ENCODE results near the gene PPP1CB.
A peak's percentile ranks its signal among the peaks of the same experiment; 100 is the strongest.

The PPP1CB gene

DNA sequence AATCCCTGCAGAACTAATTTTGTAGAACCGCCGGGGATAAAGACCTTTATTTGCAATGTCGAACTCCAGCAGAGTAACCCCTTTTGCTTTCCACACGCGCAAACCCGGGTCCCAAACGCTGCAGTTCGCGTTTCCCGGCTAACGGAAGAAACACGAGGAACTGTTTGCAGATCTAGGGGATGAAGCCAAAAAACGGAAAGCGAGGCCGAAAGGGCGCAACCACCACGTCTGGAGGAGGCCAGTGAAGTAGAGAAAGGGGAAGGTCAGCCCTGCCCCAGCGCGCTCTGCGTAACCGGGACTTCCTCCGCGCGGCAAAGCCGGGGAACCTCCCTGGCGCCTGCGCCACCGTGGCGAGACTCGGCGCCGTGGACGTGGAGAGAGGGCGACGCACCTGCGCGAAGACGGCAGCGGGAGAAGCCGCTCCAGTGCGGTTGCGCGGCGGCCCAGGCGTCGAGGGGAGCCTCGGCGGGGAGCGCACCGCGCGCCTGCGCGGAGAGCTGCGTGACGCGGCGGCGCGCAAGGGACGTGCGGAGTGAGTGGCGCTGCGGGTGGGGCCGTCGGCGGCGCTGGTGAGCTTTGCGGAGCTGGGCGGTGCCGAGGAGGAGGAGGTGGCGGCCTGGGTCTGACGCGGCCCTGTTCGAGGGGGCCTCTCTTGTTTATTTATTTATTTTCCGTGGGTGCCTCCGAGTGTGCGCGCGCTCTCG lies at the start of gene PPP1CB:
Gene PPP1CB, plus strand, starts transcription at position 579 of the 704 bp plus-strand sequence. CDS start 295 bp downstream, outside the sequence.
- DNase-seq (ENCODE audit: extremely low spot score) = peak; percentile 92
- ChIA-PET CTCF (interaction anchor here (1.2 kb wide), 1 partner anchor 157 kb away, joined by 5 read pairs; no protein-coding TSS in a partner anchor), POLR2A (interaction anchor here (0.6 to 2.4 kb wide), 32 partner anchors 10 to 193 kb away, joined by 3 to 16 read pairs (median 5); partner anchors contain the start of gene TRMT61B)
- TF ChIP-seq L3MBTL2 (conservative IDR thresholded peaks at IDR 0.05) (peak; percentile 69), TARDBP (IDR thresholded peaks at IDR 0.05) (peak; percentile 50; the same call in 1 of the 2 replicates), FOXK2 (IDR thresholded peaks at IDR 0.05) (no peak)

DNA sequence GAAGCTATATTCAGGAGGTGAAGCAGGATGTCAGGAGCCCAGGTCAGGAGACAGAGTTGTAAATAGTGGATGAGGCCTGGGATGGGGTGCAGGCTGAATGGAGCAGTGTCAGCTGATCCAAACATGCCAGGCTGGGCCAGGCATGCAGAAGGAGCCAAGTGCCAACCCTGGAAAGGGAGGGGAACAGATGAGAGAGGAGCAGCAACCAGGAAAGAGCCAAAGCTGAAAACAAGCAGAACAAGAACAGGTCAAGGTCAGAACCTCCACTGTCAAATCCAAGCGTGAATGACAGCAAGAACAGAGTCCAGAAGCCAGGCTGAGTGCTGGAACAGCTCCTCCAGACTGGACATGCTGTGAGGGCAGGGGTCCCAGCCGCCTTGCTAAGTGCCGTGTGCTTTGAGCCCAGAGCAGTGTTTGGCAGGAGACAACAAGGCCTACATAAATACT lies 49.2 kb upstream of the PPP1CB start:
- POLR2A ChIA-PET = interaction anchor here (1.8 kb wide), 1 partner anchor 49 kb away, joined by 6 read pairs; the partner anchor contains the start of gene PPP1CB
- TF ChIP-seq NFRKB (IDR thresholded peaks at IDR 0.05) (no peak), ZNF384 (IDR thresholded peaks at IDR 0.05) (no peak), L3MBTL2 (conservative IDR thresholded peaks at IDR 0.05) (no peak), LEF1 (IDR thresholded peaks at IDR 0.05; ENCODE audit: borderline replicate concordance) (no peak), HDGF (IDR thresholded peaks at IDR 0.05; ENCODE audit: borderline replicate concordance) (no peak), ARNT (IDR thresholded peaks at IDR 0.05) (no peak), SUZ12 (IDR thresholded peaks at IDR 0.05) (no peak), SP1 (IDR thresholded peaks at IDR 0.05) (no peak)
- TF ChIP-seq, protein P1, sequence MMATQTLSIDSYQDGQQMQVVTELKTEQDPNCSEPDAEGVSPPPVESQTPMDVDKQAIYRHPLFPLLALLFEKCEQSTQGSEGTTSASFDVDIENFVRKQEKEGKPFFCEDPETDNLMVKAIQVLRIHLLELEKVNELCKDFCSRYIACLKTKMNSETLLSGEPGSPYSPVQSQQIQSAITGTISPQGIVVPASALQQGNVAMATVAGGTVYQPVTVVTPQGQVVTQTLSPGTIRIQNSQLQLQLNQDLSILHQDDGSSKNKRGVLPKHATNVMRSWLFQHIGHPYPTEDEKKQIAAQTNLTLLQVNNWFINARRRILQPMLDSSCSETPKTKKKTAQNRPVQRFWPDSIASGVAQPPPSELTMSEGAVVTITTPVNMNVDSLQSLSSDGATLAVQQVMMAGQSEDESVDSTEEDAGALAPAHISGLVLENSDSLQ (IDR thresholded peaks at IDR 0.05) = no peak
- CTCF ChIA-PET = no interaction called here
- DNase-seq (ENCODE audit: extremely low spot score) = no peak

DNA sequence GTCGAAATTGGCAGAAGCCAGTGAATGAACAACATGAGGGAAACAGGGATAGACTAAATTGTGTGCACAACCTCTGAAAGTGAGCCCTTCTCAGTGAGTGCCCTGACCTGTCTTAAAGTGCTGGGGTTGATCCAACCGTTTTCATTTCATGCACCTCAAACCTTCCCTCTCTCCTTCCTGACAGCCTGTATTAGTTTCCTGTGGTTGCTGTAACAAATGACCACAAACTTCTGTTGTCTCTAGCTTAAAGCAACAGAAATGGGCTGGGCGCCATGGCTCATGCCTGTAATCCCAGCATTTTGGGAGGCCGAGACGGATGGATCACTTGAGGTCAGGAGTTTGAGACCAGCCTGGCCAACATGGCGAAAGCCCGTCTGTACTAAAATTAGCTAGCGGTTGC lies 48.8 kb upstream of the PPP1CB start:
- CTCF ChIA-PET = no interaction called here
- no peak for TF ChIP-seq CTBP1 (IDR thresholded peaks at IDR 0.05; ENCODE audit: borderline replicate concordance)
- TF ChIP-seq, protein P1 (IDR thresholded peaks at IDR 0.05) = no peak
- TF ChIP-seq FOXA1 (IDR thresholded peaks at IDR 0.05) = no peak
- no peak for TF ChIP-seq ZNF384 (IDR thresholded peaks at IDR 0.05)
- TF ChIP-seq L3MBTL2 (conservative IDR thresholded peaks at IDR 0.05) = no peak
- TF ChIP-seq FOXK2 (IDR thresholded peaks at IDR 0.05) = no peak
- TF ChIP-seq ARNT (IDR thresholded peaks at IDR 0.05) = no peak
- TF ChIP-seq TARDBP (IDR thresholded peaks at IDR 0.05) = no peak
- TF ChIP-seq NFRKB (IDR thresholded peaks at IDR 0.05) = no peak
- no peak for TF ChIP-seq ELF4 (IDR thresholded peaks at IDR 0.05)
- no peak for TF ChIP-seq SUZ12 (IDR thresholded peaks at IDR 0.05)
- TF ChIP-seq HDGF (IDR thresholded peaks at IDR 0.05; ENCODE audit: borderline replicate concordance) = no peak
- no peak for TF ChIP-seq LEF1 (IDR thresholded peaks at IDR 0.05; ENCODE audit: borderline replicate concordance)
- POLR2A ChIA-PET = interaction anchor here (1.8 kb wide), 1 partner anchor 49 kb away, joined by 6 read pairs; the partner anchor contains the start of gene PPP1CB

DNA sequence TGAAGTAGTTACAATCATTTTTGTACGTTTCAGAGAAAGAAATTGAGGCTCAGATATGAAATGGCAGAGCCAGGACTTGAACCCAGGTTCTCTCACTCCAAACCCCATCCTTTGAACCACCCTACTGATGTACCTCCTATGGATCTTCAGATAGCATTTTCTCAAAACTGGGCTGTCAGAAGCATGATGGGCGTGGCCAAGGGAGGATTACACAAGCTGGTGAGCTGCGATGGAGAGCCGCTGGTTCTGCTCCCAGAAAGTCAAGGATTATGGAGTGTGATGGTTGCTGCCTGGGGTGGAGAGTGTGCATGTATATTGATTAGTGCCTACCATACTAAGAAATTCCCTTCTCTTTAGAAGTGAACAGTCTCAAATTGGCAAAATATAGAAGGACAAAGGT lies 47.0 kb upstream of the PPP1CB start:
- TF ChIP-seq FOXM1 (IDR thresholded peaks at IDR 0.05; ENCODE audit: borderline replicate concordance) (no peak), SP1 (IDR thresholded peaks at IDR 0.05) (no peak), TARDBP (IDR thresholded peaks at IDR 0.05) (no peak), SUZ12 (IDR thresholded peaks at IDR 0.05) (no peak), NFRKB (IDR thresholded peaks at IDR 0.05) (no peak), HDGF (IDR thresholded peaks at IDR 0.05; ENCODE audit: borderline replicate concordance) (no peak), CTBP1 (IDR thresholded peaks at IDR 0.05; ENCODE audit: borderline replicate concordance) (no peak), FOXK2 (IDR thresholded peaks at IDR 0.05) (no peak), ZNF384 (IDR thresholded peaks at IDR 0.05) (no peak), BHLHE40 (IDR thresholded peaks at IDR 0.05; ENCODE audit: borderline replicate concordance) (no peak), L3MBTL2 (conservative IDR thresholded peaks at IDR 0.05) (no peak), FOXA1 (IDR thresholded peaks at IDR 0.05) (no peak), LEF1 (IDR thresholded peaks at IDR 0.05; ENCODE audit: borderline replicate concordance) (no peak), ARNT (IDR thresholded peaks at IDR 0.05) (no peak), ELF4 (IDR thresholded peaks at IDR 0.05) (no peak)
- TF ChIP-seq, protein P1 (IDR thresholded peaks at IDR 0.05) = no peak
- ChIA-PET CTCF (no interaction called here), POLR2A (no interaction called here)
- no peak for DNase-seq (ENCODE audit: extremely low spot score)

More for the DNA sequence above, 48.8 kb upstream of the PPP1CB start:
- DNase-seq (ENCODE audit: extremely low spot score) = no peak

DNA sequence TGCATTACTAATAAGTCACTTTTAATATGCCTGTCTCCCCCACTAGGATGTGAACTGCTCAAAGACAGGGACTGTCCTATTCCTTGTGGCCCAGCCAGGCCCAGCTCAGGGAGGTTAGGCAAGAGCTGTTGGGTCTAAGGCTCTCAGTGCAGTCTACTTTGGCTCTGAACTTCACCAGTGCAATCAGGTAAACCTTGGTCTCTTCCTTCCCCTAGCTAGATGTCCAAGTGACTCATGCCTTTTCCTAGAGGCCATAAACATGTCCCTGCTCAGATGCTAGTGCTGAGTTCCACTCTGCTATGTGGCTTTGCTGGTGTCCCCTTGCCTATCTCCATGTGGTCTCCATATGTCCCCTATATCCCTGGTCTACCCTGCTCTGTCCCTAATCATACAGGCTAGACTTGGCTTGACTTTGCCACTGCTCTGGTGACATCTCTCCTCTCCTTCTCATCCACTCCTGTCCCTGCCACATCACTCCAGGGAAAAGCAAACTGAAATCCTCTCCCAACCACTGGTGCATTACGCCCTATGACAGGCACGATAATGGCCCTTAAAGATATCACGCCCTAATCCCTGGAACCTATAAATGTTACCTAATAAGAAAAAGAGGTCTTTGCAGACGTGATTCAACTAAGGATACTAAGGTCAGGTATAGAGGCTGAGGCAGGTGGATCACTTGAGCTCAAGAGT lies 45.7 kb upstream of the PPP1CB start:
- POLR2A ChIA-PET = no interaction called here
- CTCF ChIA-PET = no interaction called here
- no peak for DNase-seq (ENCODE audit: extremely low spot score)
- TF ChIP-seq FOXM1 (IDR thresholded peaks at IDR 0.05; ENCODE audit: borderline replicate concordance) (no peak), ELF4 (IDR thresholded peaks at IDR 0.05) (no peak), FOXA1 (IDR thresholded peaks at IDR 0.05) (no peak), L3MBTL2 (conservative IDR thresholded peaks at IDR 0.05) (no peak), SUZ12 (IDR thresholded peaks at IDR 0.05) (no peak), ZNF384 (IDR thresholded peaks at IDR 0.05) (no peak), CTBP1 (IDR thresholded peaks at IDR 0.05; ENCODE audit: borderline replicate concordance) (no peak)
- TF ChIP-seq, protein P1 (IDR thresholded peaks at IDR 0.05) = no peak
